Measurements from ENCODE around the gene PPT1. TPM values are rescaled to one million over a fixed set of nuclear protein-coding genes. Genes with fewer than 3 reads are reported as not detected.

PPT1 gene
- total and polyA plus RNA-seq, 2 experiments from 2014 or later: 67.4 to 202 TPM

DNA sequence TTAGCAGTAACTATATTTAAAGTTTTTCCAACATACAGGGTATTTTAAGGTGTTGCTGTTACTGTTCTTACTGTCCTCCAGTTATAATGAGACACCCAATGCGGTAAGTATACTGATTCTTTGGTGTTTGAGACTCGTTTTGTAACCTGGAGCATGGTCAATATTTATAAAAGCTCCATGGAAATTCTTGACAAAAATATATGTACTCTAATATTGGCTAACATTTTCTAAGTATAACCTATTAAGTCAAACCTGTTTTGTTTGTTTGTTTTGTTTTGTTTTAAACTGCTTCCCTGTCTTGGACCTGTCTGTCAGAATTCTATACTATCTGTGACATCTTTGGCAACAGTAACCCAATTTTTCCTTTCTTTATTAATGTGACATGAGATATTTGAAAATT, 72.4 kb downstream of the PPT1 start:
- Histone ChIP-seq H2AFZ (no peak overlapping the region), H3K79me2 (replicated peaks; ENCODE audit: insufficient read depth) (no peaks in the 10 kb centered on the region), H4K20me1 (replicated peaks; ENCODE audit: insufficient read depth) (no peaks in the 10 kb centered on the region), H3K27me3 (ENCODE audit: insufficient read depth) (no peaks in the 10 kb centered on the region), H3K4me3 (no peak overlapping the region), H3K27ac (ENCODE audit: low read depth) (no peak overlapping the region), H3F3A (replicated peaks; ENCODE audit: low read depth) (no peaks in the 10 kb centered on the region), H3K36me3 (ENCODE audit: insufficient read depth) (peaks cover 3% of the 10 kb centered on the region; the same call in 1 of the 2 replicates), H3K4me2 (no peak overlapping the region), H3K4me1 (ENCODE audit: insufficient read depth) (no peaks in the 10 kb centered on the region), H3K9me2 (ENCODE audit: insufficient read depth) (no peaks in the 10 kb centered on the region)
- H3K27me3 Mint-ChIP-seq (ENCODE audit: insufficient read depth, low read depth, poor library complexity): no peaks in the 10 kb centered on the region
- H3K4me3 Mint-ChIP-seq: no peak overlapping the region
- no peaks in the 10 kb centered on the region; the same call in 2 of the 3 replicates for H3K36me3 Mint-ChIP-seq (ENCODE audit: low read depth)
- H3K27ac Mint-ChIP-seq: no peak overlapping the region
- peaks cover 16% of the 10 kb centered on the region for H3K9me3 Mint-ChIP-seq
- TF ChIP-seq, protein P1, sequence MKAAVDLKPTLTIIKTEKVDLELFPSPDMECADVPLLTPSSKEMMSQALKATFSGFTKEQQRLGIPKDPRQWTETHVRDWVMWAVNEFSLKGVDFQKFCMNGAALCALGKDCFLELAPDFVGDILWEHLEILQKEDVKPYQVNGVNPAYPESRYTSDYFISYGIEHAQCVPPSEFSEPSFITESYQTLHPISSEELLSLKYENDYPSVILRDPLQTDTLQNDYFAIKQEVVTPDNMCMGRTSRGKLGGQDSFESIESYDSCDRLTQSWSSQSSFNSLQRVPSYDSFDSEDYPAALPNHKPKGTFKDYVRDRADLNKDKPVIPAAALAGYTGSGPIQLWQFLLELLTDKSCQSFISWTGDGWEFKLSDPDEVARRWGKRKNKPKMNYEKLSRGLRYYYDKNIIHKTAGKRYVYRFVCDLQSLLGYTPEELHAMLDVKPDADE (IDR thresholded peaks at IDR 0.05): no peak
- no peak for TF ChIP-seq ZNF331 (CRISPR knock-in tag; IDR thresholded peaks at IDR 0.05; ENCODE audit: low read depth)
- no peak for TF ChIP-seq NANOG (IDR thresholded peaks at IDR 0.05; ENCODE audit: borderline replicate concordance)
- TF ChIP-seq, protein P2, sequence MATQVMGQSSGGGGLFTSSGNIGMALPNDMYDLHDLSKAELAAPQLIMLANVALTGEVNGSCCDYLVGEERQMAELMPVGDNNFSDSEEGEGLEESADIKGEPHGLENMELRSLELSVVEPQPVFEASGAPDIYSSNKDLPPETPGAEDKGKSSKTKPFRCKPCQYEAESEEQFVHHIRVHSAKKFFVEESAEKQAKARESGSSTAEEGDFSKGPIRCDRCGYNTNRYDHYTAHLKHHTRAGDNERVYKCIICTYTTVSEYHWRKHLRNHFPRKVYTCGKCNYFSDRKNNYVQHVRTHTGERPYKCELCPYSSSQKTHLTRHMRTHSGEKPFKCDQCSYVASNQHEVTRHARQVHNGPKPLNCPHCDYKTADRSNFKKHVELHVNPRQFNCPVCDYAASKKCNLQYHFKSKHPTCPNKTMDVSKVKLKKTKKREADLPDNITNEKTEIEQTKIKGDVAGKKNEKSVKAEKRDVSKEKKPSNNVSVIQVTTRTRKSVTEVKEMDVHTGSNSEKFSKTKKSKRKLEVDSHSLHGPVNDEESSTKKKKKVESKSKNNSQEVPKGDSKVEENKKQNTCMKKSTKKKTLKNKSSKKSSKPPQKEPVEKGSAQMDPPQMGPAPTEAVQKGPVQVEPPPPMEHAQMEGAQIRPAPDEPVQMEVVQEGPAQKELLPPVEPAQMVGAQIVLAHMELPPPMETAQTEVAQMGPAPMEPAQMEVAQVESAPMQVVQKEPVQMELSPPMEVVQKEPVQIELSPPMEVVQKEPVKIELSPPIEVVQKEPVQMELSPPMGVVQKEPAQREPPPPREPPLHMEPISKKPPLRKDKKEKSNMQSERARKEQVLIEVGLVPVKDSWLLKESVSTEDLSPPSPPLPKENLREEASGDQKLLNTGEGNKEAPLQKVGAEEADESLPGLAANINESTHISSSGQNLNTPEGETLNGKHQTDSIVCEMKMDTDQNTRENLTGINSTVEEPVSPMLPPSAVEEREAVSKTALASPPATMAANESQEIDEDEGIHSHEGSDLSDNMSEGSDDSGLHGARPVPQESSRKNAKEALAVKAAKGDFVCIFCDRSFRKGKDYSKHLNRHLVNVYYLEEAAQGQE (IDR thresholded peaks at IDR 0.05; ENCODE audit: unreplicated experiment): no peak
- TF ChIP-seq, protein P3, sequence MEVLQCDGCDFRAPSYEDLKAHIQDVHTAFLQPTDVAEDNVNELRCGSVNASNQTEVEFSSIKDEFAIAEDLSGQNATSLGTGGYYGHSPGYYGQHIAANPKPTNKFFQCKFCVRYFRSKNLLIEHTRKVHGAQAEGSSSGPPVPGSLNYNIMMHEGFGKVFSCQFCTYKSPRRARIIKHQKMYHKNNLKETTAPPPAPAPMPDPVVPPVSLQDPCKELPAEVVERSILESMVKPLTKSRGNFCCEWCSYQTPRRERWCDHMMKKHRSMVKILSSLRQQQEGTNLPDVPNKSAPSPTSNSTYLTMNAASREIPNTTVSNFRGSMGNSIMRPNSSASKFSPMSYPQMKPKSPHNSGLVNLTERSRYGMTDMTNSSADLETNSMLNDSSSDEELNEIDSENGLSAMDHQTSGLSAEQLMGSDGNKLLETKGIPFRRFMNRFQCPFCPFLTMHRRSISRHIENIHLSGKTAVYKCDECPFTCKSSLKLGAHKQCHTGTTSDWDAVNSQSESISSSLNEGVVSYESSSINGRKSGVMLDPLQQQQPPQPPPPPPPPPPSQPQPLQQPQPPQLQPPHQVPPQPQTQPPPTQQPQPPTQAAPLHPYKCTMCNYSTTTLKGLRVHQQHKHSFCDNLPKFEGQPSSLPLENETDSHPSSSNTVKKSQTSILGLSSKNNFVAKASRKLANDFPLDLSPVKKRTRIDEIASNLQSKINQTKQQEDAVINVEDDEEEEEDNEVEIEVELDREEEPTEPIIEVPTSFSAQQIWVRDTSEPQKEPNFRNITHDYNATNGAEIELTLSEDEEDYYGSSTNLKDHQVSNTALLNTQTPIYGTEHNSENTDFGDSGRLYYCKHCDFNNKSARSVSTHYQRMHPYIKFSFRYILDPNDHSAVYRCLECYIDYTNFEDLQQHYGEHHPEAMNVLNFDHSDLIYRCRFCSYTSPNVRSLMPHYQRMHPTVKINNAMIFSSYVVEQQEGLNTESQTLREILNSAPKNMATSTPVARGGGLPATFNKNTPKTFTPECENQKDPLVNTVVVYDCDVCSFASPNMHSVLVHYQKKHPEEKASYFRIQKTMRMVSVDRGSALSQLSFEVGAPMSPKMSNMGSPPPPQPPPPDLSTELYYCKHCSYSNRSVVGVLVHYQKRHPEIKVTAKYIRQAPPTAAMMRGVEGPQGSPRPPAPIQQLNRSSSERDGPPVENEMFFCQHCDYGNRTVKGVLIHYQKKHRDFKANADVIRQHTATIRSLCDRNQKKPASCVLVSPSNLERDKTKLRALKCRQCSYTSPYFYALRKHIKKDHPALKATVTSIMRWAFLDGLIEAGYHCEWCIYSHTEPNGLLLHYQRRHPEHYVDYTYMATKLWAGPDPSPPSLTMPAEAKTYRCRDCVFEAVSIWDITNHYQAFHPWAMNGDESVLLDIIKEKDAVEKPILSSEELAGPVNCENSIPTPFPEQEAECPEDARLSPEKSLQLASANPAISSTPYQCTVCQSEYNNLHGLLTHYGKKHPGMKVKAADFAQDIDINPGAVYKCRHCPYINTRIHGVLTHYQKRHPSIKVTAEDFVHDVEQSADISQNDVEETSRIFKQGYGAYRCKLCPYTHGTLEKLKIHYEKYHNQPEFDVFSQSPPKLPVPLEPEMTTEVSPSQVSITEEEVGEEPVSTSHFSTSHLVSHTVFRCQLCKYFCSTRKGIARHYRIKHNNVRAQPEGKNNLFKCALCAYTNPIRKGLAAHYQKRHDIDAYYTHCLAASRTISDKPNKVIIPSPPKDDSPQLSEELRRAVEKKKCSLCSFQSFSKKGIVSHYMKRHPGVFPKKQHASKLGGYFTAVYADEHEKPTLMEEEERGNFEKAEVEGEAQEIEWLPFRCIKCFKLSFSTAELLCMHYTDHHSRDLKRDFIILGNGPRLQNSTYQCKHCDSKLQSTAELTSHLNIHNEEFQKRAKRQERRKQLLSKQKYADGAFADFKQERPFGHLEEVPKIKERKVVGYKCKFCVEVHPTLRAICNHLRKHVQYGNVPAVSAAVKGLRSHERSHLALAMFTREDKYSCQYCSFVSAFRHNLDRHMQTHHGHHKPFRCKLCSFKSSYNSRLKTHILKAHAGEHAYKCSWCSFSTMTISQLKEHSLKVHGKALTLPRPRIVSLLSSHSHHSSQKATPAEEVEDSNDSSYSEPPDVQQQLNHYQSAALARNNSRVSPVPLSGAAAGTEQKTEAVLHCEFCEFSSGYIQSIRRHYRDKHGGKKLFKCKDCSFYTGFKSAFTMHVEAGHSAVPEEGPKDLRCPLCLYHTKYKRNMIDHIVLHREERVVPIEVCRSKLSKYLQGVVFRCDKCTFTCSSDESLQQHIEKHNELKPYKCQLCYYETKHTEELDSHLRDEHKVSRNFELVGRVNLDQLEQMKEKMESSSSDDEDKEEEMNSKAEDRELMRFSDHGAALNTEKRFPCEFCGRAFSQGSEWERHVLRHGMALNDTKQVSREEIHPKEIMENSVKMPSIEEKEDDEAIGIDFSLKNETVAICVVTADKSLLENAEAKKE (CRISPR knock-in tag; IDR thresholded peaks at IDR 0.05): no peak
- no peak for TF ChIP-seq STAT1 (IDR thresholded peaks at IDR 0.05; ENCODE audit: unreplicated experiment)
- no peak for TF ChIP-seq EZH2 (IDR thresholded peaks at IDR 0.05; ENCODE audit: low read depth, unreplicated experiment)
- no peak for TF ChIP-seq CREB1 (CRISPR knock-in tag; IDR thresholded peaks at IDR 0.05; ENCODE audit: low read depth)
- no peak for TF ChIP-seq EZH2phosphoT487 (IDR thresholded peaks at IDR 0.05; ENCODE audit: unreplicated experiment)
- no peaks in the 10 kb centered on the region for H3K4me1 Mint-ChIP-seq
- DNase-seq (ENCODE audit: low spot score) (no peak), ATAC-seq (no peak)
